Neural cell (in vitro differentiated cells): ENCODE measurements around the gene KREMEN1. TPM values are rescaled to one million over a fixed set of nuclear protein-coding genes. Genes with fewer than 3 reads are reported as not detected.

Experiments
- H2AFZ ChIP-seq: fragments of 200-600, 300-800 bp; sonication (generic), shearing (Covaris generic); 2 replicates; pipeline ENCODE4 v1.6.0; 2014; ENCODE audit warnings: low read depth, mild to moderate bottlenecking, antibody characterized with exemption, low read length, moderate library complexity
- H3F3A ChIP-seq: fragments of 200-600 bp; shearing (Covaris generic); 2 replicates; pipeline ENCODE4 v1.6.1; 2016; ENCODE audit warnings: mild to moderate bottlenecking, moderate library complexity, mixed read lengths, antibody characterized with exemption, low read length; ENCODE audit not compliant: insufficient read depth, poor library complexity, severe bottlenecking
- H3K27ac ChIP-seq: fragments of 200-600, 300-800 bp; sonication (generic), shearing (Covaris generic); 2 replicates; pipeline ENCODE4 v1.5.1; 2014; ENCODE audit warnings: mild to moderate bottlenecking, low read length, moderate library complexity
- H3K27me3 ChIP-seq: fragments of 300-800, 200-600 bp; sonication (generic), shearing (Covaris generic); 2 replicates; pipeline ENCODE4 v1.6.0; 2014; ENCODE audit warnings: mild to moderate bottlenecking, low read depth, low read length, moderate library complexity; ENCODE audit not compliant: insufficient read depth
- H3K36me3 ChIP-seq: fragments of 300-800, 200-600 bp; sonication (generic), shearing (Covaris generic); 2 replicates; pipeline ENCODE4 v1.5.1; 2014; ENCODE audit warnings: mild to moderate bottlenecking, antibody characterized with exemption, low read length, moderate library complexity; ENCODE audit not compliant: insufficient read depth
- H3K4me2 ChIP-seq: fragments of 300-800, 200-600 bp; sonication (generic), shearing (Covaris generic); 2 replicates; pipeline ENCODE4 v1.6.0; 2014; ENCODE audit warnings: mild to moderate bottlenecking, low read length
- H3K4me3 ChIP-seq: fragments of 300-800, 200-600 bp; sonication (generic), shearing (Covaris generic); 2 replicates; pipeline ENCODE4 v1.5.1; 2014; ENCODE audit warnings: mild to moderate bottlenecking, low read length, moderate library complexity
- H3K79me2 ChIP-seq: fragments of 200-600 bp; shearing (Covaris generic); replicated peaks from 2 replicates; pipeline ENCODE4 v1.6.0; 2014; ENCODE audit warnings: mild to moderate bottlenecking, low read length, moderate library complexity; ENCODE audit not compliant: insufficient read depth
- H3K9ac ChIP-seq: fragments of 300-800, 200-600 bp; sonication (generic), shearing (Covaris generic); 2 replicates; pipeline ENCODE4 v1.6.1; 2016; ENCODE audit warnings: mild to moderate bottlenecking, low read length, mixed read lengths
- H3K9me2 ChIP-seq: fragments of 200-600 bp; shearing (Covaris generic); 2 replicates; pipeline ENCODE4 v1.6.1; 2016; ENCODE audit warnings: mild to moderate bottlenecking, low read length, mixed read lengths; ENCODE audit not compliant: insufficient read depth
- H3K9me3 ChIP-seq: fragments of 200-600, 300-800 bp; sonication (generic), shearing (Covaris generic); 2 replicates; pipeline ENCODE4 v1.6.1; 2016; ENCODE audit warnings: mild to moderate bottlenecking, mixed run types, low read length, moderate library complexity, mixed read lengths
- H4K20me1 ChIP-seq: fragments of 200-600 bp; shearing (Covaris generic); 2 replicates; pipeline ENCODE4 v1.6.1; 2016; ENCODE audit warnings: mild to moderate bottlenecking, mixed run types; ENCODE audit not compliant: insufficient read depth
- CTCF ChIP-seq: fragments of 450-650 bp; IDR thresholded peaks from 2 replicates; pipeline ENCODE4 v1.5.1; 2014; ENCODE audit warnings: antibody characterized with exemption, mild to moderate bottlenecking, moderate library complexity; ENCODE audit not compliant: poor library complexity, severe bottlenecking
- EP300 ChIP-seq: fragments of 450-650 bp; conservative IDR thresholded peaks from 2 replicates; pipeline ENCODE4 v1.6.1; 2014; ENCODE audit warnings: antibody characterized with exemption, mild to moderate bottlenecking, moderate library complexity; ENCODE audit not compliant: poor library complexity, severe bottlenecking
- EZH2 ChIP-seq: fragments of 200-600, 300-800 bp; shearing (Covaris generic), sonication (generic); IDR thresholded peaks from 2 replicates; pipeline ENCODE4 v1.6.1; 2014; ENCODE audit warnings: antibody characterized with exemption, low read length, borderline replicate concordance, mild to moderate bottlenecking; ENCODE audit not compliant: insufficient read depth, poor library complexity, severe bottlenecking
- MXI1 ChIP-seq: fragments of 450-650 bp; conservative IDR thresholded peaks from 2 replicates; pipeline ENCODE4 v1.6.1; 2014; ENCODE audit warnings: antibody characterized with exemption, mild to moderate bottlenecking; ENCODE audit not compliant: poor library complexity, severe bottlenecking
- POLR2AphosphoS5 ChIP-seq: IDR thresholded peaks from 2 replicates; pipeline ENCODE4 v1.6.1; 2012
- RAD21 ChIP-seq: fragments of 450-650 bp; conservative IDR thresholded peaks from 2 replicates; pipeline ENCODE4 v1.6.1; 2014; ENCODE audit warnings: antibody characterized with exemption, mild to moderate bottlenecking, moderate library complexity
- REST ChIP-seq: IDR thresholded peaks from 2 replicates; pipeline ENCODE4 v1.6.1; 2012; ENCODE audit warnings: borderline replicate concordance
- SMC3 ChIP-seq: fragments of 450-650 bp; conservative IDR thresholded peaks from 2 replicates; pipeline ENCODE4 v1.6.1; 2014; ENCODE audit warnings: antibody characterized with exemption, mild to moderate bottlenecking, moderate library complexity; ENCODE audit not compliant: poor library complexity
- TAF1 ChIP-seq: IDR thresholded peaks from 2 replicates; pipeline ENCODE4 v1.6.1; 2012; ENCODE audit warnings: low read depth
- polyA plus RNA-seq: library from polyadenylated mRNA; depleted of rRNA; stranded (reverse); fragments of >200 nt; gene quantifications from 2 replicates; pipeline ENCODE4 v1.2.3, GENCODE V29; 2014

Gene KREMEN1
- polyA plus RNA-seq, 1 donor from 2014 or later: 3.3 TPM

- TF ChIP-seq CTCF (no peak), RAD21 (no peak), POLR2AphosphoS5 (no peak), MXI1 (no peak), SMC3 (no peak), EZH2 (no peak), REST (no peak), EP300 (no peak), TAF1 (no peak)
- H3K4me2 ChIP-seq: no peak overlapping the region
- no peaks in the 10 kb centered on the region for H4K20me1 ChIP-seq
- no peaks in the 10 kb centered on the region for H3K36me3 ChIP-seq
- no peaks in the 10 kb centered on the region for H3F3A ChIP-seq
- no peak overlapping the region for H3K27ac ChIP-seq
- no peak overlapping the region for H2AFZ ChIP-seq
- no peak overlapping the region for H3K4me3 ChIP-seq
- no peak overlapping the region for H3K9ac ChIP-seq
- H3K79me2 ChIP-seq: no peaks in the 10 kb centered on the region
- peaks cover 13% of the 10 kb centered on the region for H3K27me3 ChIP-seq
- H3K9me2 ChIP-seq: no peaks in the 10 kb centered on the region
- no peaks in the 10 kb centered on the region for H3K9me3 ChIP-seq
Observed at GRCh38 chr22:29032584-29032983, 40.3 kb upstream of the KREMEN1 start.

GRCh38 chr22:29037340-29037932, 35.4 kb upstream of the KREMEN1 start:
- Histone ChIP-seq H3K79me2 (no peaks in the 10 kb centered on the region), H3K4me2 (no peak overlapping the region), H3K9me2 (no peaks in the 10 kb centered on the region), H3K4me3 (no peak overlapping the region), H3K9ac (no peak overlapping the region), H3F3A (no peaks in the 10 kb centered on the region), H4K20me1 (no peaks in the 10 kb centered on the region), H2AFZ (no peak overlapping the region), H3K27ac (no peak overlapping the region), H3K9me3 (no peaks in the 10 kb centered on the region), H3K27me3 (no peaks in the 10 kb centered on the region), H3K36me3 (no peaks in the 10 kb centered on the region)
- TF ChIP-seq REST (no peak), RAD21 (no peak), EP300 (no peak)
